Measurements from ENCODE around the gene NOVA1.

DNA sequence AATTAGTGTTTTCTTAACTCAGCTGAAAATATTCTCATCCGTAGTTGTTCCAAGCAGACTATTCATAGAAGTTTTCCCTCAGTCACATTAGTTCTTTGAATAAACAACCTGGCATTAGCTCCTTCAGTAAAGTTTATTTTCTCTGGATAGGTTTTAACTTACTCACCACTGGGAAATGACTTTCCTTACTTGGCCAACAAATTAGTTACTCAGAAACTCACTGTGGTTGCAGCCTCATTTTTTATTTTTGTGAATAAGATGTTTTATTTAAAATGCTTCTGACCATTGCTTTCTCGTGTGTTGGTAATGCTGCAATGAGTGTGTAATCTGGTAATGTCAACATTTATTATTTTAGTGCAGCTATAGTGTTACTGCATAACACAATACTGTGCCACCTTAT lies 74.9 kb downstream of the NOVA1 start:
- TF ChIP-seq CTCF (IDR thresholded peaks at IDR 0.05; ENCODE audit: low read depth, low read length, missing input control) (no peak), NR2F2 (IDR thresholded peaks at IDR 0.05) (no peak), MAX (IDR thresholded peaks at IDR 0.05) (no peak), YY1 (IDR thresholded peaks at IDR 0.05) (no peak), FOXA1 (IDR thresholded peaks at IDR 0.05) (no peak), EGR1 (IDR thresholded peaks at IDR 0.05; ENCODE audit: low read depth in 2 of 2) (no peak), ZBTB33 (IDR thresholded peaks at IDR 0.05) (no peak), GABPA (IDR thresholded peaks at IDR 0.05 in 1 of 2, conservative IDR thresholded peaks at IDR 0.05 in 1 of 2) (no peak), TAF1 (conservative IDR thresholded peaks at IDR 0.05) (no peak), SP1 (IDR thresholded peaks at IDR 0.05) (no peak), JUND (IDR thresholded peaks at IDR 0.05) (no peak), REST (IDR thresholded peaks at IDR 0.05) (no peak), RAD21 (IDR thresholded peaks at IDR 0.05) (no peak)
- TF ChIP-seq, protein P1, sequence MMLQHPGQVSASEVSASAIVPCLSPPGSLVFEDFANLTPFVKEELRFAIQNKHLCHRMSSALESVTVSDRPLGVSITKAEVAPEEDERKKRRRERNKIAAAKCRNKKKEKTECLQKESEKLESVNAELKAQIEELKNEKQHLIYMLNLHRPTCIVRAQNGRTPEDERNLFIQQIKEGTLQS (IDR thresholded peaks at IDR 0.05): no peak

Measured in liver (tissue), 3 donors.